ENCODE results near the gene PACRG.

DNA sequence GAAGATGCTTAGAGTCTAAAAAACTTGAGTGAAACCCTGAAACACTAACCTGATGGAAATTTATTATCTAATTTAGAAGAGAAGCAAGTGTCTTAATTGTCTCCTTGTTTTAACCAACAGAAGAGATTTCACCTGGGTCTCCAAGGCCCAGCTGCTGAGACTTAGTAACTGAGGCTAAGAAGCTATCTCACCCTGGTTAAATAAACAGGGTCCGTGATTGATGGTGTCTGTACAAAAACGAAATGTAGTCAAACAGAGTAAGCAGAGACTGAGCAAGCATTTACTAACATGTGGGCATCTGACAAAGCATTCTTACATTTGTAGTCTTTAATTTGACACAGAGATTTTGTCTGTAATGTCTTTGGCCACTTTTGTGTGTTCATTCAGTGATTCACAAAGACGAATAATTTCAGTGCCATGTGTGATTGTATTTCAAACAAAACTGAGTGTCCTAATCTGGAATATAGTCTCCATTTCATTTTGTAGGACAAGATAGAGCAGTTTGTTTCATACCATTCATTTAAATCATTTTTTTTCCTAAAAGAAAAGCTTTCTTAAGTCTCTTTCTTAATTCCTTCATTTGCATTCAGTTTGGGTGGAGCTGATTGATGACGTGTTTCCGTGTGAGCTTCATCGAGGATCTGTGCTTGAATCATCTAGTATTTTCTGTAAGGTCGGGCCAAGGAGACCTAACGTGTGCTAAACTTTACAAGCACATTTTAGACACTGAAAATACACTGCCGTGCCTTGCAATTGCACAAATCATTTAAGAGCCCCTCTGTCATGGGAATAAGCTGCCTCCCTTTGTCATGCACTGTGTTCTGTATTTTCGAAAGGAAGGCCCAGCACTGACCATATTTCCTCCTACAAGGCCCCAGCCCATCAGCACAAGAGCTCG, 516.2 kb downstream of the PACRG start:
- TF ChIP-seq, protein P1, sequence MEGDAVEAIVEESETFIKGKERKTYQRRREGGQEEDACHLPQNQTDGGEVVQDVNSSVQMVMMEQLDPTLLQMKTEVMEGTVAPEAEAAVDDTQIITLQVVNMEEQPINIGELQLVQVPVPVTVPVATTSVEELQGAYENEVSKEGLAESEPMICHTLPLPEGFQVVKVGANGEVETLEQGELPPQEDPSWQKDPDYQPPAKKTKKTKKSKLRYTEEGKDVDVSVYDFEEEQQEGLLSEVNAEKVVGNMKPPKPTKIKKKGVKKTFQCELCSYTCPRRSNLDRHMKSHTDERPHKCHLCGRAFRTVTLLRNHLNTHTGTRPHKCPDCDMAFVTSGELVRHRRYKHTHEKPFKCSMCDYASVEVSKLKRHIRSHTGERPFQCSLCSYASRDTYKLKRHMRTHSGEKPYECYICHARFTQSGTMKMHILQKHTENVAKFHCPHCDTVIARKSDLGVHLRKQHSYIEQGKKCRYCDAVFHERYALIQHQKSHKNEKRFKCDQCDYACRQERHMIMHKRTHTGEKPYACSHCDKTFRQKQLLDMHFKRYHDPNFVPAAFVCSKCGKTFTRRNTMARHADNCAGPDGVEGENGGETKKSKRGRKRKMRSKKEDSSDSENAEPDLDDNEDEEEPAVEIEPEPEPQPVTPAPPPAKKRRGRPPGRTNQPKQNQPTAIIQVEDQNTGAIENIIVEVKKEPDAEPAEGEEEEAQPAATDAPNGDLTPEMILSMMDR (IDR thresholded peaks at IDR 0.05) = no peak
- TF ChIP-seq, protein P2, sequence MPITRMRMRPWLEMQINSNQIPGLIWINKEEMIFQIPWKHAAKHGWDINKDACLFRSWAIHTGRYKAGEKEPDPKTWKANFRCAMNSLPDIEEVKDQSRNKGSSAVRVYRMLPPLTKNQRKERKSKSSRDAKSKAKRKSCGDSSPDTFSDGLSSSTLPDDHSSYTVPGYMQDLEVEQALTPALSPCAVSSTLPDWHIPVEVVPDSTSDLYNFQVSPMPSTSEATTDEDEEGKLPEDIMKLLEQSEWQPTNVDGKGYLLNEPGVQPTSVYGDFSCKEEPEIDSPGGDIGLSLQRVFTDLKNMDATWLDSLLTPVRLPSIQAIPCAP (CRISPR knock-in tag; IDR thresholded peaks at IDR 0.05) = no peak
- no peak for TF ChIP-seq RELA (CRISPR knock-in tag; IDR thresholded peaks at IDR 0.05; ENCODE audit: borderline replicate concordance)
- TF ChIP-seq CREB1 (CRISPR knock-in tag; IDR thresholded peaks at IDR 0.05) = no peak
- TF ChIP-seq, protein P3, sequence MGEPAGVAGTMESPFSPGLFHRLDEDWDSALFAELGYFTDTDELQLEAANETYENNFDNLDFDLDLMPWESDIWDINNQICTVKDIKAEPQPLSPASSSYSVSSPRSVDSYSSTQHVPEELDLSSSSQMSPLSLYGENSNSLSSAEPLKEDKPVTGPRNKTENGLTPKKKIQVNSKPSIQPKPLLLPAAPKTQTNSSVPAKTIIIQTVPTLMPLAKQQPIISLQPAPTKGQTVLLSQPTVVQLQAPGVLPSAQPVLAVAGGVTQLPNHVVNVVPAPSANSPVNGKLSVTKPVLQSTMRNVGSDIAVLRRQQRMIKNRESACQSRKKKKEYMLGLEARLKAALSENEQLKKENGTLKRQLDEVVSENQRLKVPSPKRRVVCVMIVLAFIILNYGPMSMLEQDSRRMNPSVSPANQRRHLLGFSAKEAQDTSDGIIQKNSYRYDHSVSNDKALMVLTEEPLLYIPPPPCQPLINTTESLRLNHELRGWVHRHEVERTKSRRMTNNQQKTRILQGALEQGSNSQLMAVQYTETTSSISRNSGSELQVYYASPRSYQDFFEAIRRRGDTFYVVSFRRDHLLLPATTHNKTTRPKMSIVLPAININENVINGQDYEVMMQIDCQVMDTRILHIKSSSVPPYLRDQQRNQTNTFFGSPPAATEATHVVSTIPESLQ (CRISPR knock-in tag; IDR thresholded peaks at IDR 0.05) = no peak
- TF ChIP-seq ELF4 (CRISPR knock-in tag; IDR thresholded peaks at IDR 0.05; ENCODE audit: low read depth) = no peak
- TF ChIP-seq NFE2L1 (CRISPR knock-in tag; IDR thresholded peaks at IDR 0.05) = no peak
- TF ChIP-seq TCF7 (CRISPR knock-in tag; IDR thresholded peaks at IDR 0.05; ENCODE audit: low read depth) = no peak
